Measurements from ENCODE around the gene STK39. TPM values are rescaled to one million over a fixed set of nuclear protein-coding genes. Genes with fewer than 3 reads are reported as not detected.

Gene STK39
- total RNA-seq, 2 experiments from 2014 or later, result 17.7 to 41.1 TPM

DNA sequence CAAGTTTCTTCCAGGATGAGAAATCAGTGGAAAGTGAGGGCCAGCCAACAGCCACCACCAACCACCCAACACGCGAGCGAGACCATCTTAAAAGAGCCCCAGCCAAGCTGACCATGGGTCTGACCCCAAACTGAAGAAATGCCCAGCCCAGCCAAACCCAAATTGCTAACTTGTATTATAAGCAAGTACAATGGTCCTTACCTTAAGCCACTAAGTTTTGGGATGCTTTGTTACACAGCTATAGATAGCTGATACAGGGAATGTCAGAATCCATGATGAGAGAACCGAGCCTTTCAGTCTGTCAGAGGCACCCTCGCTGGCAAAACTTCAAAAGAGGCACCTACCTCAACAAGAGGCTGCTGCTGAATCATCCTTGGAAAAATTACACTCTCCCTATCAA lies 17.0 kb downstream of the STK39 start:
- no TSS peak for BruUV-seq (replicated peaks)

DNA sequence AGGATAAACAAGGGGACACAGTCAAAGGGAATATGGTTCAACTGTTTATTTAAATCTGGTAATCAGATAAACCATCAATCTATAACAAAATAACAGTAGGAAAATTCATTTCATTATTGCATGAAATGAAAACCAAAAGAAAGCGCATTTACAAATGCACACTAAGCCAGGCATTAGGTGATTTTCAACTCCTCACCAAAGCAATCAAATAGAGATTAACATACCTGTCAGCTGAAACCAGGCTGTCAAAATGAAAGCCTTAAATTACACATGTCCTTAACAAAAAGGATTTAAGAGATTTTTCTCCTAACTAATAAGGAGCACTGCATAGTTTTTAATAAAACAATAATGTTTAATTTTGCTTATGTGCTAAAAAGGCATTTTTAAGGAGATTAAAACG lies 23.0 kb downstream of the STK39 start:
- Histone ChIP-seq H3K4me3 (ENCODE audit: low read depth, low read length, poor library complexity, severe bottlenecking) (no peak overlapping the region), H3K9me2 (ENCODE audit: insufficient read depth, low read length) (no peaks in the 10 kb centered on the region), H3K9me3 (ENCODE audit: low read length) (no peaks in the 10 kb centered on the region), H2AFZ (ENCODE audit: low read length) (no peak overlapping the region), H3K4me1 (ENCODE audit: insufficient read depth, low read length, poor library complexity, severe bottlenecking) (no peaks in the 10 kb centered on the region), H3K79me2 (ENCODE audit: insufficient read depth, low read depth, low read length) (no peaks in the 10 kb centered on the region), H4K20me1 (ENCODE audit: insufficient read depth, low read length) (peaks cover 11% of the 10 kb centered on the region; the same call in 1 of the 2 replicates), H3K4me2 (ENCODE audit: low read length) (no peak overlapping the region), H3K27ac (ENCODE audit: low read depth, low read length, poor library complexity, severe bottlenecking) (no peak overlapping the region), H3K36me3 (ENCODE audit: insufficient read depth, low read length) (no peaks in the 10 kb centered on the region)
- ChIA-PET POLR2A (no interaction called here), CTCF (ENCODE audit: unreplicated experiment) (no interaction called here)
- BruUV-seq (replicated peaks), result no TSS peak
- no peak for DNase-seq (ENCODE audit: low spot score)
- TF ChIP-seq EZH2phosphoT487 (IDR thresholded peaks at IDR 0.05; ENCODE audit: borderline replicate concordance, low read depth, low read length), result no peak
- no peak for TF ChIP-seq CTCF (conservative IDR thresholded peaks at IDR 0.05; ENCODE audit: low read length)
- intact Hi-C loops (cut with micrococcal nuclease; ENCODE audit: unreplicated experiment), result no loop called here

More for the DNA sequence above, 17.0 kb downstream of the STK39 start:
- H3K4me1 ChIP-seq (ENCODE audit: insufficient read depth, low read length, poor library complexity, severe bottlenecking), result no peaks in the 10 kb centered on the region
- no peak for DNase-seq (ENCODE audit: low spot score)
- H3K4me3 ChIP-seq (ENCODE audit: low read depth, low read length, poor library complexity, severe bottlenecking), result no peak overlapping the region
- no peak overlapping the region for H2AFZ ChIP-seq (ENCODE audit: low read length)
- no peaks in the 10 kb centered on the region for H3K9me2 ChIP-seq (ENCODE audit: insufficient read depth, low read length)
- CTCF ChIA-PET (ENCODE audit: unreplicated experiment), result no interaction called here
- POLR2A ChIA-PET, result no interaction called here
- H3K9me3 ChIP-seq (ENCODE audit: low read length), result no peaks in the 10 kb centered on the region
- peaks cover 6% of the 10 kb centered on the region; the same call in 1 of the 2 replicates for H3K36me3 ChIP-seq (ENCODE audit: insufficient read depth, low read length)
- intact Hi-C loops (cut with micrococcal nuclease; ENCODE audit: unreplicated experiment), result no loop called here
- H3K79me2 ChIP-seq (ENCODE audit: insufficient read depth, low read depth, low read length), result no peaks in the 10 kb centered on the region
- no peak overlapping the region for H3K4me2 ChIP-seq (ENCODE audit: low read length)
- TF ChIP-seq CTCF (conservative IDR thresholded peaks at IDR 0.05; ENCODE audit: low read length) (no peak), EZH2phosphoT487 (IDR thresholded peaks at IDR 0.05; ENCODE audit: borderline replicate concordance, low read depth, low read length) (no peak)
- peaks cover 10% of the 10 kb centered on the region; the same call in 1 of the 2 replicates for H4K20me1 ChIP-seq (ENCODE audit: insufficient read depth, low read length)
- no peak overlapping the region for H3K27ac ChIP-seq (ENCODE audit: low read depth, low read length, poor library complexity, severe bottlenecking)

GRCh38 chr2:168222088-168222487 lies 25.3 kb downstream of the STK39 start:
- no peak for DNase-seq (ENCODE audit: low spot score)
- CTCF ChIA-PET (ENCODE audit: unreplicated experiment), result no interaction called here
- TF ChIP-seq EZH2phosphoT487 (IDR thresholded peaks at IDR 0.05; ENCODE audit: borderline replicate concordance, low read depth, low read length), result no peak
- no peak for TF ChIP-seq CTCF (conservative IDR thresholded peaks at IDR 0.05; ENCODE audit: low read length)

More at GRCh38 chr2:168222088-168222487, 25.3 kb downstream of the STK39 start:
- no peaks in the 10 kb centered on the region for H3K9me3 ChIP-seq (ENCODE audit: low read length)
- H3K36me3 ChIP-seq (ENCODE audit: insufficient read depth, low read length), result no peaks in the 10 kb centered on the region
- H3K9me2 ChIP-seq (ENCODE audit: insufficient read depth, low read length), result no peaks in the 10 kb centered on the region
- H3K79me2 ChIP-seq (ENCODE audit: insufficient read depth, low read depth, low read length), result no peaks in the 10 kb centered on the region
- H3K4me2 ChIP-seq (ENCODE audit: low read length), result no peak overlapping the region
- no TSS peak for BruUV-seq (replicated peaks)
- POLR2A ChIA-PET, result no interaction called here
- peaks cover 11% of the 10 kb centered on the region; the same call in 1 of the 2 replicates for H4K20me1 ChIP-seq (ENCODE audit: insufficient read depth, low read length)
- intact Hi-C loops (cut with micrococcal nuclease; ENCODE audit: unreplicated experiment), result no loop called here
- H3K4me3 ChIP-seq (ENCODE audit: low read depth, low read length, poor library complexity, severe bottlenecking), result no peak overlapping the region
- no peak overlapping the region for H3K27ac ChIP-seq (ENCODE audit: low read depth, low read length, poor library complexity, severe bottlenecking)
- H3K4me1 ChIP-seq (ENCODE audit: insufficient read depth, low read length, poor library complexity, severe bottlenecking), result no peaks in the 10 kb centered on the region
- no peak overlapping the region for H2AFZ ChIP-seq (ENCODE audit: low read length)
